ENCODE results near the gene PNPO.

GRCh38 chr17:47990962-47991731, 49.8 kb downstream of the PNPO start:
- TF ChIP-seq FOS (IDR thresholded peaks at IDR 0.05; ENCODE audit: low read depth, low read length): no peak
- TF ChIP-seq MAFK (IDR thresholded peaks at IDR 0.05; ENCODE audit: low read depth, low read length): no peak
- no peak for TF ChIP-seq CTCF (conservative IDR thresholded peaks at IDR 0.05; ENCODE audit: low read depth, low read length)
- no peak for TF ChIP-seq CHD1 (IDR thresholded peaks at IDR 0.05; ENCODE audit: low read depth, low read length)
- TF ChIP-seq POLR2A (IDR thresholded peaks at IDR 0.05; ENCODE audit: low read depth, low read length): no peak
- TF ChIP-seq RAD21 (IDR thresholded peaks at IDR 0.05; ENCODE audit: low read length): no peak
- no peak; the same call in 1 of the 2 replicates for TF ChIP-seq USF2 (IDR thresholded peaks at IDR 0.05; ENCODE audit: low read depth, low read length)
- no peak for TF ChIP-seq RCOR1 (IDR thresholded peaks at IDR 0.05; ENCODE audit: insufficient replicate concordance, low read length)
- TF ChIP-seq MXI1 (IDR thresholded peaks at IDR 0.05; ENCODE audit: borderline replicate concordance, low read depth, low read length): no peak
- TF ChIP-seq RFX5 (IDR thresholded peaks at IDR 0.05; ENCODE audit: low read depth, low read length): no peak
- TF ChIP-seq SMC3 (IDR thresholded peaks at IDR 0.05; ENCODE audit: low read depth, low read length): no peak
